MCF 10A (cell line): ENCODE results near the gene ZBTB18. TPM values are rescaled to one million over a fixed set of nuclear protein-coding genes. Genes with fewer than 3 reads are reported as not detected.

Experiments
- BruUV-seq: library from RNA; stranded (reverse); fragments of 400-500 nt; replicated peaks from 2 replicates; lab custom pipeline; 2021; lab: Mats Ljungman, UMichigan
- CTCF ChIA-PET: fragments of 300-600 bp; sonication (Branson Sonifier 250); formaldehyde crosslinking; extraction: SDS; loops from one replicate; lab custom pipeline; 2021; ENCODE audit warnings: antibody characterized with exemption, inconsistent platforms; lab: Yijun Ruan, JAX
- POLR2A ChIA-PET: fragments of 300-600, 350-650 bp; sonication (Branson Sonifier 250); formaldehyde crosslinking; extraction: SDS; loops from one replicate; lab custom pipeline; 2020; ENCODE audit warnings: antibody characterized with exemption, inconsistent platforms; lab: Yijun Ruan, JAX
- DNase-seq: peaks from one replicate; pipeline ENCODE4 v3.0.0-alpha.2; 2018; ENCODE audit not compliant: unreplicated experiment
- H3K27ac Mint-ChIP-seq: one replicate; pipeline ENCODE4 v1.8.0; 2022; ENCODE audit warnings: mild to moderate bottlenecking, low read depth, mixed read lengths; ENCODE audit not compliant: unreplicated experiment
- H3K27me3 Mint-ChIP-seq: one replicate; pipeline ENCODE4 v1.8.0; 2022; ENCODE audit warnings: mixed read lengths; ENCODE audit not compliant: insufficient read depth, unreplicated experiment
- H3K36me3 Mint-ChIP-seq: one replicate; pipeline ENCODE4 v1.8.0; 2022; ENCODE audit warnings: mild to moderate bottlenecking, moderate library complexity, mixed read lengths; ENCODE audit not compliant: insufficient read depth, unreplicated experiment
- H3K4me1 Mint-ChIP-seq: one replicate; pipeline ENCODE4 v1.8.0; 2022; ENCODE audit warnings: mixed read lengths; ENCODE audit not compliant: insufficient read depth, unreplicated experiment
- H3K4me3 Mint-ChIP-seq: one replicate; pipeline ENCODE4 v1.8.0; 2022; ENCODE audit warnings: mild to moderate bottlenecking, moderate library complexity, mixed read lengths; ENCODE audit not compliant: unreplicated experiment
- H3K9me3 Mint-ChIP-seq: one replicate; pipeline ENCODE4 v1.8.0; 2022; ENCODE audit warnings: mixed read lengths; ENCODE audit not compliant: unreplicated experiment
- CTCF ChIP-seq: fragments of 200-600 bp; IDR thresholded peaks from one replicate; pipeline ENCODE4 v1.8.0; 2022; ENCODE audit warnings: antibody characterized with exemption, mild to moderate bottlenecking; ENCODE audit not compliant: unreplicated experiment
- intact Hi-C: fragments of 100-400 bp; cut with micrococcal nuclease; formaldehyde crosslinking; loops from 2 replicates; pipeline ENCODE4 v1.14.1; 2022
- total RNA-seq: library from RNA; stranded (reverse); gene quantifications from 2 replicates; pipeline ENCODE4 v1.2.3, GENCODE V29; 2022

Gene ZBTB18
- total RNA-seq, 1 experiment from 2014 or later, result 16.5 TPM

- H3K4me1 Mint-ChIP-seq, result peaks cover 15% of the 10 kb centered on the region
- intact Hi-C loops, result no loop called here
- no peak for TF ChIP-seq CTCF
- H3K36me3 Mint-ChIP-seq, result no peaks in the 10 kb centered on the region
- peaks cover 19% of the 10 kb centered on the region for H3K27me3 Mint-ChIP-seq
- H3K9me3 Mint-ChIP-seq, result no peaks in the 10 kb centered on the region
- BruUV-seq, result no TSS peak
- ChIA-PET POLR2A (interaction anchor here (0.6 kb wide), 1 partner anchor 132 kb away, joined by 3 read pairs; no protein-coding TSS in a partner anchor), CTCF (interaction anchor here (1.6 kb wide), 1 partner anchor 185 kb away, joined by 9 read pairs; no protein-coding TSS in a partner anchor)
- no peak for DNase-seq
- no peak overlapping the region for H3K4me3 Mint-ChIP-seq
- H3K27ac Mint-ChIP-seq, result no peak overlapping the region
Observed at GRCh38 chr1:244088161-244088560, 37.1 kb downstream of the ZBTB18 start.

- ChIA-PET CTCF (interaction anchor here (0.7 to 1.6 kb wide), 3 partner anchors 21 to 1723 kb away, joined by 3 to 9 read pairs (median 4); no protein-coding TSS in a partner anchor), POLR2A (interaction anchor here (0.7 kb wide), 1 partner anchor 41 kb away, joined by 3 read pairs; no protein-coding TSS in a partner anchor)
- Mint-ChIP-seq H3K27ac (no peak overlapping the region), H3K36me3 (no peaks in the 10 kb centered on the region), H3K9me3 (no peaks in the 10 kb centered on the region), H3K27me3 (peaks cover 5% of the 10 kb centered on the region), H3K4me3 (no peak overlapping the region), H3K4me1 (peaks cover 15% of the 10 kb centered on the region)
- DNase-seq, result no peak
- BruUV-seq, result no TSS peak
- no peak for TF ChIP-seq CTCF
- intact Hi-C loops, result no loop called here
Observed at GRCh38 chr1:244089561-244089960, 38.5 kb downstream of the ZBTB18 start.

- H3K9me3 Mint-ChIP-seq, result no peaks in the 10 kb centered on the region
- no peak overlapping the region for H3K4me3 Mint-ChIP-seq
- no peaks in the 10 kb centered on the region for H3K36me3 Mint-ChIP-seq
- H3K27ac Mint-ChIP-seq, result no peak overlapping the region
- TF ChIP-seq CTCF, result no peak
- H3K4me1 Mint-ChIP-seq, result peaks cover 15% of the 10 kb centered on the region
- no TSS peak for BruUV-seq
- intact Hi-C loops, result no loop called here
- POLR2A ChIA-PET, result no interaction called here
- CTCF ChIA-PET, result interaction anchor here (0.6 to 2.3 kb wide), 5 partner anchors 13 to 608 kb away, joined by 3 to 8 read pairs (median 3); no protein-coding TSS in a partner anchor
- DNase-seq, result no peak
- no peaks in the 10 kb centered on the region for H3K27me3 Mint-ChIP-seq
Observed at GRCh38 chr1:244090645-244091044, 39.6 kb downstream of the ZBTB18 start.

GRCh38 chr1:244092293-244092963 is 41.3 kb downstream of the ZBTB18 start:
- POLR2A ChIA-PET, result interaction anchor here (1.0 kb wide), 1 partner anchor 42 kb away, joined by 3 read pairs; the partner anchor contains the start of gene ZBTB18
- CTCF ChIA-PET, result interaction anchor here (0.6 to 2.3 kb wide), 2 partner anchors 124 to 180 kb away, joined by 3 to 8 read pairs; no protein-coding TSS in a partner anchor
- Mint-ChIP-seq H3K27ac (no peak overlapping the region), H3K27me3 (no peaks in the 10 kb centered on the region), H3K9me3 (no peaks in the 10 kb centered on the region), H3K36me3 (no peaks in the 10 kb centered on the region), H3K4me1 (peaks cover 15% of the 10 kb centered on the region), H3K4me3 (no peak overlapping the region)
- TF ChIP-seq CTCF, result no peak
- peak; percentile 30 for DNase-seq
- no TSS peak for BruUV-seq
- intact Hi-C loops, result no loop called here
